Activated CD4-positive, alpha-beta T cell treated with anti-CD3 and anti-CD28 coated beads for 4 hours (primary cell): ENCODE results near the gene MEAK7.

ENCODE experiments used
- DNase-seq, 2 donors: peaks; one replicate each; pipeline ENCODE4 v3.0.0-alpha.2; 2020

MEAK7 gene

DNA sequence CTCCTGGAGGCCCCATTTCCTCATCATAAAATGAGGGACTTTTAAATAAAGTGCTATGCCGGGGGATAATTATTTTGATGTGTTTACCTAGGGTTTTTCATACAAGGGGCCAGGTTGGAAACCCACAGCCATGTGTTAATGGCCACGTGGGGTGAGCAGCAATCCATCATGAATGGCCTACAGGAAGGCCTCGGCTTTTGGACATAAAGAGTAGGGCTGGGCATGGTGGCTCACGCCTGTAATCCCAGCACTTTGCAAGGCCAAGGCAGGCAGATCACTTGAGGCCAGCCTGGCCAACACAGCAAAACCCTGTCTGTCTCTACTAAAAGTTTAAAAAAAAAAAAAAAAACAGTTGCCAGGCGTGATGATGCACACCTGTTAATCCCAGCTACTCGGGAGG is 40.3 kb downstream of the MEAK7 start:
- DNase-seq = no peak

DNA sequence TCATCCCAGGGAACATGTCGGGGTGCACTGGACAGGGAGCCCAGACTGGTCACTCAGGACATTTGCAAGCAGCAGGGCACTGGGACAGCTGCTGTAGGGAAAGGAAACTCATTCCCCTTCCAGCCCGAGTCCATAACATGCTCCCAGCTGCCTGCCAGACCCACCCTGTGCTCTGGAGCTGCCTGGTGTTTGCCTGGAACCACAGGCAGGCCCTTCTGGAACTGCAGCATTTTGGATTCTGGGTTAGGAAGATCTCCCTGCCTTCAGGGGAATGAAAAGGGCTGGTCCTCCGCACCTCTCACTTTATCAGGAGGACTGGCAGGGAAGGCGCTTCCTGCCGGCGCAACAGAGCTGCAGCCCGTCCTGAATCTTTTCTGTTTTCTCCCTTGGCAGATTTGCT is 41.2 kb downstream of the MEAK7 start:
- no peak for DNase-seq

- DNase-seq = no peak
Observed at GRCh38 chr16:84462296-84463210, 41.9 kb downstream of the MEAK7 start.

DNA sequence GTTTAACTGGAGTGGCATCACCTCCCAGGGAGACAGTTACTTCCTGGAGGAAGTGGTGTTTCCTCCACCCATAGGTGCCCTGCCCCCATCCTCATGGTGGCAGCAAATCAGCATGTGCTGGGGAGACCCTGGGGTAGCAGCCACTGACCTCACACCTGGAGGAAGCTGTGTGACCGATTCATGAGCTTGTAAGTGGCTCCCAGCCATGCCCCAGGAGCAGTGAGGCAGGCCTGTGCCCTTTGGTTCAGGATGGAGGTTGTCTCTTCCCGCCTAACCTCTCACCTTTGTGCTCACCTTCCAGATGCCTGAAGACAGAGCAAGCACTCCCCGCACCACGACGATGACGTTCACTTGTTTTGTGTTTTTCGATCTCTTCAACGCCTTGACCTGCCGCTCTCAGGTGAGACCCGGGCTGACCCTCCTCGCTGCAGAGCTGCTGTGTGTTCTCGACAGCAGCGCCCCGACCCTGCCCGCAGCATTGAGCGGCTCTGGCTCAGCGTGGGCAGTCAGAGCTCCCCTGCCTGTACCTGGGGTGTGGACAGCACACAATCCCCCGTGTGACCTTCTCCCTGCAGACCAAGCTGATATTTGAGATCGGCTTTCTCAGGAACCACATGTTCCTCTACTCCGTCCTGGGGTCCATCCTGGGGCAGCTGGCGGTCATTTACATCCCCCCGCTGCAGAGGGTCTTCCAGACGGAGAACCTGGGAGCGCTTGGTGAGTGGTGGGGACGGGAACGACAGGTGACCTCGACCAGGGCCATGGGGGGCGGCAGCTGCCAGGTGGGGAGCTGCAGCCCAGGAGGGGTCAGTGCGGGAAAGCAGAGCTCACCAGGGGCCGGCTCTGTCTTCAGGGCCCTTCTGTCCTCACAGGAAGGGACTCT is 42.8 kb downstream of the MEAK7 start:
- DNase-seq = no peak

DNA sequence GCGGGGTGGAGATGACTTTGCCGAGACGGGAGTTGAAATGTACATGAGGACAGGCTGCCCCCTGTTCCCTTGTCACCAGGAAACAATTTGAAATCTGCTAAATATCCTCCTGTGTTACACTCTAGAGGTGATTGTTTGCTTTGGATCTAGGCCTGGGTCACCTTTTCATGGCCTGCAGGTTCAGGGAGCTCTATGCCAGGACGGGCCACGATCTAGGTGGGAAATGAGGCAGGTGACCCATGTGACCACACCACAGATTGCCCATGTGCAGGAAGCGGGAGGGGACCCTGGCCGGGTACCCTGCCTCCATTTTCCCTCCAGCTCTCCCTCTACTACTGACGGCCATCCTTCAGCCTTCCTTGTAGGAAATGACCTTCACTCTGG is 43.4 kb downstream of the MEAK7 start:
- no peak for DNase-seq

GRCh38 chr16:84460406-84461028 is 43.9 kb downstream of the MEAK7 start:
- no peak for DNase-seq

DNA sequence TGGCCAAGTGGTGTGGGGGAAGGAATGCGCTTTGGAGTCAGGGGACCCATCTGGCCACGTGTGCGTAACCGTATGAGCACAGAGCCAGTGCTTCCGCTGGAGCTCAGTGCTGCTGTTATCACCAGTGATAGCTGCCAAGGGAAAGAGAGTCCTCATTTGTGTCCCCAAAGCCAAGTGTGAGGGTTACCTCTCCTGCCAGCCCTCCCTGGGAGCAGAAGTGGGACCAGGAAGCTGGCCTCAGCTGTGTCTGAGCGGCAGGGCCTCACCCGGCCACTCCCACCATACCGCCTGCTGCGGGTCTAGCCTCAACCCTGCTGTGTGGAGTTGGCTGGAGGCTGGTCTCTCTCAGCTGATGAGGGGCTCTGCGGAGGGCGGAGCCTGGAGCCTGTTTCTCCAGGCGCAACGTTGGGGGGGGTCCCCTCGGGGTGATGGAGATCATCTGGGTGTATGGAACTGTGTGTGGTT is 44.5 kb downstream of the MEAK7 start:
- no peak for DNase-seq

- no peak for DNase-seq
Observed at GRCh38 chr16:84459533-84459894, 44.9 kb downstream of the MEAK7 start.

- DNase-seq = no peak
Observed at GRCh38 chr16:84458606-84459532, 45.6 kb downstream of the MEAK7 start.

DNA sequence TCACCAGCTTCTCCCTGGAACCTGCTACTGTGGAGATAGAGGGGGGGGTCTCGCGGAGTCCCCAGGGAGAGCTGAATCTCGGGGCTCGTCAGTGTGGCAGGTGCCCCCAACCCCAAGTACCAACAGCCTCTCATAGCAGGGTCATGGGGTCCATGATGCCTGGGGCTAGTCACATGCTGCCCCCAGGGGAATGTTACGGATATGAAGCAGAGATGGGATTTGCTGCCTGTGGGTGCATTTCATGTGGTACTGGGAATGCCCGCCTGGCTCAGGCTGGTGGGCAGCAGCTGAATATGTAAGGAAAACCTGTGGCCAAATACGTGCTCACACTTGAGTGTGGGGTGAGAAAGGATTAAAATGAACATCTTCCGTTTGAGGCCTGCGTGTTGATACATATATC is 49.4 kb downstream of the MEAK7 start:
- DNase-seq = no peak
